Astrocyte (in vitro differentiated cells and primary cell): Measurements from ENCODE around the gene PADI2. TPM values are rescaled to one million over a fixed set of nuclear protein-coding genes. Genes with fewer than 3 reads are reported as not detected.

Experiments used
- DNase-seq: peaks from one replicate; pipeline ENCODE4 v3.0.0-alpha.2; 2010; ENCODE audit warnings: low read depth
- FAIRE-seq: peaks from 2 replicates; lab custom pipeline; 2011; peaks lifted over from hg19 to GRCh38; lab: Jason Lieb, UNC
- H2AFZ ChIP-seq: 2 replicates; pipeline ENCODE4 v1.6.0; 2012; ENCODE audit warnings: low read depth, low read length, inconsistent platforms
- H3K27ac ChIP-seq: 2 replicates; pipeline ENCODE4 v1.5.1; 2011; ENCODE audit warnings: low read depth, low read length, inconsistent platforms
- H3K27me3 ChIP-seq: 2 replicates; pipeline ENCODE4 v1.6.0; 2011; ENCODE audit warnings: low read length, inconsistent platforms; ENCODE audit not compliant: insufficient read depth
- H3K36me3 ChIP-seq: 2 replicates; pipeline ENCODE4 v1.5.1; 2011; ENCODE audit warnings: low read length, inconsistent platforms; ENCODE audit not compliant: insufficient read depth
- H3K4me1 ChIP-seq: 2 replicates; pipeline ENCODE4 v1.5.1; 2011; ENCODE audit warnings: low read length, inconsistent platforms; ENCODE audit not compliant: insufficient read depth
- H3K4me2 ChIP-seq: 2 replicates; pipeline ENCODE4 v1.6.0; 2012; ENCODE audit warnings: low read length, inconsistent platforms
- H3K4me3 ChIP-seq: 2 replicates; pipeline ENCODE4 v1.5.1; 2011; ENCODE audit warnings: low read depth, mild to moderate bottlenecking, low read length, inconsistent platforms; ENCODE audit not compliant: insufficient read depth
- H3K79me2 ChIP-seq: 2 replicates; pipeline ENCODE4 v1.6.0; 2012; ENCODE audit warnings: mild to moderate bottlenecking, low read length, inconsistent platforms; ENCODE audit not compliant: insufficient read depth
- H3K9ac ChIP-seq: 2 replicates; pipeline ENCODE4 v1.6.0; 2012; ENCODE audit warnings: mild to moderate bottlenecking, low read length, inconsistent platforms
- H3K9me3 ChIP-seq: 2 replicates; pipeline ENCODE4 v1.5.1; 2012; ENCODE audit warnings: low read depth, mild to moderate bottlenecking, low read length, inconsistent platforms; ENCODE audit not compliant: insufficient read depth
- H4K20me1 ChIP-seq: 2 replicates; pipeline ENCODE4 v1.6.0; 2012; ENCODE audit warnings: low read length, inconsistent platforms; ENCODE audit not compliant: insufficient read depth
- H3K27ac Mint-ChIP-seq: one replicate; pipeline ENCODE4 v1.8.0; 2021; ENCODE audit warnings: mild to moderate bottlenecking, mixed read lengths; ENCODE audit not compliant: unreplicated experiment
- H3K27me3 Mint-ChIP-seq: one replicate; pipeline ENCODE4 v1.8.0; 2021; ENCODE audit warnings: low read depth, mixed read lengths; ENCODE audit not compliant: unreplicated experiment
- H3K36me3 Mint-ChIP-seq: one replicate; pipeline ENCODE4 v1.8.0; 2021; ENCODE audit warnings: low read depth, mixed read lengths; ENCODE audit not compliant: unreplicated experiment
- H3K4me1 Mint-ChIP-seq: one replicate; pipeline ENCODE4 v1.8.0; 2021; ENCODE audit warnings: low read depth, mixed read lengths; ENCODE audit not compliant: unreplicated experiment
- H3K4me3 Mint-ChIP-seq: one replicate; pipeline ENCODE4 v1.8.0; 2021; ENCODE audit warnings: mild to moderate bottlenecking, moderate library complexity, mixed read lengths; ENCODE audit not compliant: unreplicated experiment
- H3K9me3 Mint-ChIP-seq: one replicate; pipeline ENCODE4 v1.8.0; 2021; ENCODE audit warnings: mild to moderate bottlenecking, mixed read lengths; ENCODE audit not compliant: unreplicated experiment
- CTCF ChIP-seq: IDR thresholded peaks from 2 replicates; pipeline ENCODE4 v1.5.1; 2011; ENCODE audit warnings: low read depth, mild to moderate bottlenecking, inconsistent platforms, low read length, moderate library complexity; ENCODE audit not compliant: insufficient read depth
- EZH2 ChIP-seq: IDR thresholded peaks from 2 replicates; pipeline ENCODE4 v1.6.1; 2012; ENCODE audit warnings: mild to moderate bottlenecking, low read length, inconsistent platforms; ENCODE audit not compliant: insufficient read depth
- total RNA-seq: library from RNA; stranded (reverse); gene quantifications from 2 replicates; pipeline ENCODE4 v1.2.1, GENCODE V29; 2021

Gene PADI2
- total RNA-seq, 1 donor from 2014 or later: 0.48 TPM

GRCh38 chr1:17052641-17053040 is 66.6 kb downstream of the PADI2 start:
- H3K27ac ChIP-seq: no peak overlapping the region
- peaks cover 54% of the 10 kb centered on the region for H3K79me2 ChIP-seq
- H4K20me1 ChIP-seq: peaks cover 42% of the 10 kb centered on the region
- peak overlapping the region; percentile 96 for H3K9ac ChIP-seq
- H3K36me3 Mint-ChIP-seq: no peaks in the 10 kb centered on the region
- peaks cover 10% of the 10 kb centered on the region for H3K4me1 ChIP-seq
- H2AFZ ChIP-seq: no peak overlapping the region
- no peaks in the 10 kb centered on the region for H3K27me3 ChIP-seq
- FAIRE-seq: no peak
- no peaks in the 10 kb centered on the region for H3K27me3 Mint-ChIP-seq
- peak overlapping the region; percentile 95 for H3K4me3 Mint-ChIP-seq
- peaks cover 7% of the 10 kb centered on the region for H3K4me1 Mint-ChIP-seq
- H3K9me3 ChIP-seq: no peaks in the 10 kb centered on the region
- TF ChIP-seq CTCF (no peak), EZH2 (no peak)
- DNase-seq: no peak
- H3K36me3 ChIP-seq: peaks cover 13% of the 10 kb centered on the region
- peak overlapping the region; percentile 99 for H3K4me2 ChIP-seq
- H3K9me3 Mint-ChIP-seq: no peaks in the 10 kb centered on the region
- H3K27ac Mint-ChIP-seq: no peak overlapping the region
- H3K4me3 ChIP-seq: peak overlapping the region; percentile 100

- no peak for FAIRE-seq
- Histone ChIP-seq H2AFZ (no peak overlapping the region), H3K4me1 (peaks cover 10% of the 10 kb centered on the region), H3K36me3 (peaks cover 13% of the 10 kb centered on the region), H3K27ac (no peak overlapping the region), H3K4me3 (no peak overlapping the region), H3K9ac (no peak overlapping the region), H4K20me1 (peaks cover 47% of the 10 kb centered on the region), H3K27me3 (no peaks in the 10 kb centered on the region), H3K4me2 (peak overlapping the region; percentile 99), H3K9me3 (no peaks in the 10 kb centered on the region), H3K79me2 (peaks cover 56% of the 10 kb centered on the region)
- peaks cover 7% of the 10 kb centered on the region for H3K4me1 Mint-ChIP-seq
- TF ChIP-seq EZH2 (no peak), CTCF (no peak)
- H3K27ac Mint-ChIP-seq: no peak overlapping the region
- peak overlapping the region; percentile 95 for H3K4me3 Mint-ChIP-seq
- no peak for DNase-seq
- no peaks in the 10 kb centered on the region for H3K27me3 Mint-ChIP-seq
- no peaks in the 10 kb centered on the region for H3K9me3 Mint-ChIP-seq
- H3K36me3 Mint-ChIP-seq: no peaks in the 10 kb centered on the region
These were observed 67.2 kb downstream of the PADI2 start for GRCh38 chr1:17052038-17052437.

GRCh38 chr1:17047924-17048323 is 71.3 kb downstream of the PADI2 start:
- Mint-ChIP-seq H3K36me3 (peaks cover 3% of the 10 kb centered on the region), H3K9me3 (no peaks in the 10 kb centered on the region), H3K27me3 (no peaks in the 10 kb centered on the region), H3K27ac (no peak overlapping the region), H3K4me1 (peaks cover 10% of the 10 kb centered on the region), H3K4me3 (no peak overlapping the region)
- no peak overlapping the region for H3K27ac ChIP-seq
- H3K4me2 ChIP-seq: no peak overlapping the region
- no peak overlapping the region for H2AFZ ChIP-seq
- H4K20me1 ChIP-seq: peaks cover 45% of the 10 kb centered on the region
- no peak overlapping the region for H3K9ac ChIP-seq
- no peak for DNase-seq
- H3K4me1 ChIP-seq: peaks cover 9% of the 10 kb centered on the region
- peaks cover 33% of the 10 kb centered on the region for H3K36me3 ChIP-seq
- no peaks in the 10 kb centered on the region for H3K27me3 ChIP-seq
- H3K79me2 ChIP-seq: peaks cover 68% of the 10 kb centered on the region
- TF ChIP-seq EZH2 (no peak), CTCF (no peak)
- H3K4me3 ChIP-seq: no peak overlapping the region
- H3K9me3 ChIP-seq: no peaks in the 10 kb centered on the region
- no peak for FAIRE-seq
